Measurements from ENCODE around the gene NLRC3. TPM values are rescaled to one million over a fixed set of nuclear protein-coding genes. Genes with fewer than 3 reads are reported as not detected.

NLRC3 gene
- total RNA-seq, 4 donors from 2014 or later: 0.59 to 0.90 (median 0.75) TPM

DNA sequence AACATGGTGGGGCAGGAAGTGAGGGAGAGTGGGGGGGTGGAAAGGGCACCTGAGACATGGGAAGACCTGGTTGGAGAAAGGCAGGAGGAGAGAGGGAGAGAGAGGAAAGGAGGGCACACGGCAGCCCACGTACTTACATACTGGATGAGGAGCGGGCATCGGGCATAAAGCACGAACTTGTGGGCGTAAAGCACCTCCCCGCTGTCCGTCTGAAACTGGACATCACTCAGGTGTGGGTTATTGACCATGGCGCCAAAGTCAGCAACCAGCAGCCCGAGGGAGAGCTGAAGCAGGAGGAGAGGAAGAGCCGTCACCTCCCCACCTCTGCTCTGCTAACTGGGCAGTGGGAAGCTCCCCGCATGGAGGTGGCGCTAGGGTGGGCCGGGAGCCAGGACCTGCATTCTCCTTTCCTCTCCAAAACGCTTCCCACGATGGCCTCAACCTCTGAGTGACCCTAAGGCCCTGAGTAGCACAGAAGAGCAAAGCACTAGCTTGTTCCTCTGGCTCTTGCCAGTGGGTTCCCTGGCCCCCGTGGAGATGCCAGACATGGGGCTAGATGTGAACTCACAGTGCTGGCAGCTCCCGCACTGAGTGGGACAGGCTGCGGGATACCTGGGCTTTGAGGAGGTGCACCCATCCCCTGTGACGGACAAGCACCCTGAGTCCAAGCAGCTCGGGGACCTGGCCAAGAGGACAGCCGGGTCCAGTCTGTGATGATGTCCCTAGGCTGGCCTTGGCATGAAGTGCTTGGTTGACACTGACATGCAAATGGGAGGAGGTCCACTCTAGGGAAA is 17.3 kb upstream of the NLRC3 start:
- Histone ChIP-seq H3K27ac (no peak overlapping the region), H3K4me1 (no peaks in the 10 kb centered on the region), H3K27me3 (no peaks in the 10 kb centered on the region), H3K36me3 (peaks cover 0 to 100% (median 0%) of the 10 kb centered on the region in 3 donors), H3K9me3 (no peaks in the 10 kb centered on the region), H3K4me3 (no peak overlapping the region)
- TF ChIP-seq EP300 (IDR thresholded peaks at IDR 0.05): no peak
- TF ChIP-seq, protein P1, sequence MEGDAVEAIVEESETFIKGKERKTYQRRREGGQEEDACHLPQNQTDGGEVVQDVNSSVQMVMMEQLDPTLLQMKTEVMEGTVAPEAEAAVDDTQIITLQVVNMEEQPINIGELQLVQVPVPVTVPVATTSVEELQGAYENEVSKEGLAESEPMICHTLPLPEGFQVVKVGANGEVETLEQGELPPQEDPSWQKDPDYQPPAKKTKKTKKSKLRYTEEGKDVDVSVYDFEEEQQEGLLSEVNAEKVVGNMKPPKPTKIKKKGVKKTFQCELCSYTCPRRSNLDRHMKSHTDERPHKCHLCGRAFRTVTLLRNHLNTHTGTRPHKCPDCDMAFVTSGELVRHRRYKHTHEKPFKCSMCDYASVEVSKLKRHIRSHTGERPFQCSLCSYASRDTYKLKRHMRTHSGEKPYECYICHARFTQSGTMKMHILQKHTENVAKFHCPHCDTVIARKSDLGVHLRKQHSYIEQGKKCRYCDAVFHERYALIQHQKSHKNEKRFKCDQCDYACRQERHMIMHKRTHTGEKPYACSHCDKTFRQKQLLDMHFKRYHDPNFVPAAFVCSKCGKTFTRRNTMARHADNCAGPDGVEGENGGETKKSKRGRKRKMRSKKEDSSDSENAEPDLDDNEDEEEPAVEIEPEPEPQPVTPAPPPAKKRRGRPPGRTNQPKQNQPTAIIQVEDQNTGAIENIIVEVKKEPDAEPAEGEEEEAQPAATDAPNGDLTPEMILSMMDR (IDR thresholded peaks at IDR 0.05): no peak
- TF ChIP-seq POLR2A (IDR thresholded peaks at IDR 0.05): no peak
- 89 to 95% methylated on average over 21 to 22 of the region's 22 CpGs for WGBS, 2 donors
- no peak for DNase-seq (ENCODE audit: low spot score in 2 of 2)

DNA sequence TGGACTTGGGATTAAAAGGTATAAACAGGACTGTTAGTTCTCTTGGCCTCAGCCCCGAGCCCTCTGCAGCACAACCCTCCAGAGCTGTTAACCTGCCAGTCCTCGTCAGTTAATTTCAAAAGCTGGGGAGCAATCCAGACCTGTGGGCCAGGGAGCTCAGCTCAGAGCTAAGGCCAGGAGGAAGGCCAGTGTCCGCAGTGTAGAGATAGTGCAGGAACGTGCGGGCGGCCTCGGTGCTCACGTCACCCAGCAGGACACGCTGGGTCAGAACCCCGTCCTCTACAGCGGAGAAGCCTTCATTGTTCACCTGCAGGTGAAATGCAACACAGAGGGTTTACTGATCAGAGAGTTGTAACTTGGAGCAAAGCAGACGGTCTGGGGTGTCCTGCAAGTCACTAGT is 15.4 kb upstream of the NLRC3 start:
- Histone ChIP-seq H3K4me3 (no peak overlapping the region), H3K27me3 (no peaks in the 10 kb centered on the region), H3K36me3 (peaks cover 0 to 100% (median 0%) of the 10 kb centered on the region in 3 donors), H3K9me3 (no peaks in the 10 kb centered on the region), H3K4me1 (no peaks in the 10 kb centered on the region), H3K27ac (no peak overlapping the region)
- TF ChIP-seq EP300 (IDR thresholded peaks at IDR 0.05) (no peak), POLR2A (IDR thresholded peaks at IDR 0.05) (no peak)
- TF ChIP-seq, protein P1 (IDR thresholded peaks at IDR 0.05): no peak
- 95 to 99% methylated on average over 12 of the region's 12 CpGs for WGBS, 2 donors
- no peak for DNase-seq (ENCODE audit: low spot score in 2 of 2)

DNA sequence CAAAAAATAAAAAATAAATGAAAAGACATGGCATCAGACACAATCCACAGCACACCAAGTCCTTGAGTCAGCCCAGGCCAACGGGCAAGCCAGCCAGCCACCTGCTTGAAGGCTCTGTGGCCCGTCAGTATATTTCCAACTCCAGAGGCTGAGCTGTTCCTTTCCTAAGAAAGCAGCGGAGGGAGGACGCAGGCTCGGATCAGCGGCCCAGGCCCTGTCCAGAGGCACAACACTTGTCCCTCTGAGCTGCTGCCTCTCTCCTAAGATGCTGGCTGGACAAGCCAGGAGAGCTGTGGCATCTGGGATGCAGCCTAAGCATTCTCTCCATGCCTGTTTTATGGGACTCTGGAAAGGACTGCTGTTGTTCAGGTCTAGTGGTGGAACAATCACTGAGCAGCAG is 14.8 kb upstream of the NLRC3 start:
- WGBS, 2 donors: 94 to 99% methylated on average over 6 of the region's 6 CpGs
- H3K36me3 ChIP-seq: peaks cover 0 to 100% (median 0%) of the 10 kb centered on the region in 3 donors
- no peak overlapping the region for H3K4me3 ChIP-seq
- no peak for DNase-seq (ENCODE audit: low spot score in 2 of 2)
- H3K4me1 ChIP-seq: no peaks in the 10 kb centered on the region
- no peaks in the 10 kb centered on the region for H3K9me3 ChIP-seq
- no peak overlapping the region for H3K27ac ChIP-seq
- no peaks in the 10 kb centered on the region for H3K27me3 ChIP-seq
- TF ChIP-seq EP300 (IDR thresholded peaks at IDR 0.05): no peak
- no peak for TF ChIP-seq POLR2A (IDR thresholded peaks at IDR 0.05)
- TF ChIP-seq, protein P1 (IDR thresholded peaks at IDR 0.05): no peak

DNA sequence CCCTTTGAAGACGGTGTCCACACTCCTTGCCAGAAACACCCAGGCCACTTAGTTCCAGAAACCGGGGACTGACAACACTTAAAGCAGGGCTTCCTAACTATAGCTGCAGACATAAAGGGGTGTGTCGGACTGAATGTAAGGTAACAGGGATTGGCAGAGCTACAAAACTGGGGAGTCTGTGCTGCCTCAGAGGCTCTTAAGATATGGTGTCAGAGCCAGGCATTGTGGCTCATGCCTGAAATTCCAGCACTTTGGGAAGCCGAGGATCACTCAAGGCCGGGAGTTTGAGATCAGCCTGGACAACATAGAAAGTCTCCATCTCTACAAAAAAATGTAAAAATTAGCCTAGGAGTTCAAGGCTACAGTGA is 14.2 kb upstream of the NLRC3 start:
- Histone ChIP-seq H3K4me3 (no peak overlapping the region), H3K4me1 (no peaks in the 10 kb centered on the region), H3K36me3 (peaks cover 0 to 100% (median 0%) of the 10 kb centered on the region in 3 donors), H3K27ac (no peak overlapping the region), H3K9me3 (no peaks in the 10 kb centered on the region), H3K27me3 (no peaks in the 10 kb centered on the region)
- TF ChIP-seq POLR2A (IDR thresholded peaks at IDR 0.05): no peak
- WGBS, 2 donors: 81 to 83% methylated on average over 5 of the region's 5 CpGs
- DNase-seq (ENCODE audit: low spot score in 2 of 2): no peak

DNA sequence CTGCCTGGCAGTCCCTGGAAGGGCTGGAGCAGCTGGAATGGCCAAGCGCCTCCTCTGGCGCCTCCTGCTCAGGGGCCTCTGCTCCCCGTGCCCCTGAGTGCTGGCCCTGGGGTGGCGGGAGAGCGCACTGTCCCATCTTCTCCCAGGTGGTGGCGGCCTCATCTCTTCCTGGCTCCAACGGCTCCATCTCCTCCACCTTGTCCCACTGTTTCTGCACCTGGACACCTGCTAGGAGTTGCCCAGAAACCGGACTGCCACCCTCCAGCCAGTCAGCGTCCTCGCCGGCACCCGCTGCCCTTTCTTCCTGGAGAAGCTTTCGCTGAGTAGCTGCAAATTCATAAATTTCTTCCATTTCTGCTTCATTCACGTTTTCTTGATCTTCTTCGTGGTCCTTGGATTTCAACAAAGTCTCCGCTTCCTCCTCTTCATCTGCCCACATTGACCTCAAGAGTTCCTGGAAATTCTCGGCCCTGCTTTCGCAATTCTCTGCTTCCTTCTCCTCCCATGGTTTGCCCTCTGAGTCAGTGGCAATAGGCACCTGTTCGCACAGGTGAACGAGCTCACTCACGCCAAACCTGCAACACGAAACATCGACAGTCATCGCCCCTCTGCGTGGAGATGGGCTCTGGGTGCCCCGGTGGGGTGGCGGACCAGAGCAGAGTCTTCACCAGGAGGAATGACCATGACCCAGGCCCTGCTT is 13.7 kb upstream of the NLRC3 start:
- DNase-seq (ENCODE audit: low spot score in 2 of 2): no peak

More for the DNA sequence above, 13.7 kb upstream of the NLRC3 start:
- peaks cover 0 to 100% (median 0%) of the 10 kb centered on the region in 3 donors for H3K36me3 ChIP-seq
- no peaks in the 10 kb centered on the region for H3K27me3 ChIP-seq
- H3K4me1 ChIP-seq: no peaks in the 10 kb centered on the region
- TF ChIP-seq POLR2A (IDR thresholded peaks at IDR 0.05) (no peak), EP300 (IDR thresholded peaks at IDR 0.05) (no peak)
- TF ChIP-seq, protein P1 (IDR thresholded peaks at IDR 0.05): no peak
- no peak overlapping the region for H3K4me3 ChIP-seq
- 91 to 93% methylated on average over 25 to 26 of the region's 27 CpGs for WGBS, 2 donors
- no peaks in the 10 kb centered on the region for H3K9me3 ChIP-seq
- no peak overlapping the region for H3K27ac ChIP-seq
